Smooth muscle cell (in vitro differentiated cells): ENCODE data around the gene TPM4. TPM values are rescaled to one million over a fixed set of nuclear protein-coding genes. Genes with fewer than 3 reads are reported as not detected.

Source experiments
- DNase-seq: peaks from one replicate; lab custom pipeline; 2025; ENCODE audit not compliant: unreplicated experiment; lab: John Stamatoyannopoulos, UW
- H2AFZ ChIP-seq: fragments of 200-600 bp; sonication (generic); 2 replicates; pipeline ENCODE4 v1.6.0; 2016; ENCODE audit warnings: antibody characterized with exemption, low read depth, mild to moderate bottlenecking
- H3F3A ChIP-seq: fragments of 200-600 bp; sonication (generic); 2 replicates; pipeline ENCODE4 v1.6.0; 2017; ENCODE audit warnings: antibody characterized with exemption, low read depth
- H3K27ac ChIP-seq: fragments of 200-600 bp; sonication (generic); 2 replicates; pipeline ENCODE4 v1.5.1; 2016; ENCODE audit warnings: low read depth, mild to moderate bottlenecking
- H3K27me3 ChIP-seq: fragments of 200-600 bp; sonication (generic); 2 replicates; pipeline ENCODE4 v1.6.1; 2016; ENCODE audit warnings: low read depth, mild to moderate bottlenecking
- H3K36me3 ChIP-seq: fragments of 200-600 bp; sonication (generic); 2 replicates; pipeline ENCODE4 v1.5.1; 2016; ENCODE audit warnings: low read depth
- H3K4me1 ChIP-seq: fragments of 200-600 bp; sonication (generic); 2 replicates; pipeline ENCODE4 v1.5.1; 2016; ENCODE audit warnings: low read depth
- H3K4me2 ChIP-seq: fragments of 200-600 bp; sonication (generic); 2 replicates; pipeline ENCODE4 v1.6.0; 2016; ENCODE audit warnings: mild to moderate bottlenecking
- H3K4me3 ChIP-seq: fragments of 200-600 bp; sonication (generic); 2 replicates; pipeline ENCODE4 v1.5.1; 2016; ENCODE audit warnings: mild to moderate bottlenecking
- H3K79me2 ChIP-seq: fragments of 200-600 bp; sonication (generic); 2 replicates; pipeline ENCODE4 v1.6.0; 2016; ENCODE audit warnings: low read depth, mild to moderate bottlenecking
- H3K9ac ChIP-seq: fragments of 200-600 bp; sonication (generic); 2 replicates; pipeline ENCODE4 v1.6.0; 2016; ENCODE audit warnings: low read depth
- H3K9me3 ChIP-seq: fragments of 200-600 bp; sonication (generic); replicated peaks from 2 replicates; pipeline ENCODE4 v1.5.1; 2016; ENCODE audit warnings: low read depth
- H4K20me1 ChIP-seq: fragments of 200-600 bp; sonication (generic); 2 replicates; pipeline ENCODE4 v1.6.0; 2016; ENCODE audit warnings: low read depth
- CTCF ChIP-seq: fragments of 200-600 bp; sonication (generic); IDR thresholded peaks from 2 replicates; pipeline ENCODE4 v1.5.1; 2017; ENCODE audit warnings: borderline replicate concordance, mild to moderate bottlenecking, antibody characterized with exemption; ENCODE audit not compliant: insufficient read depth, poor library complexity, severe bottlenecking
- WGBS: methylation state at CpG from one replicate; pipeline ENCODE4 v1.1.7; 2016; ENCODE audit warnings: low lambda C conversion rate; 5-methylcytosine and 5-hydroxymethylcytosine counted together
- polyA plus RNA-seq: library from polyadenylated mRNA; unstranded; fragments of >200 nt; fragmentation: Nextera tagmentation; extraction: Ambion mirVana; gene quantifications from 2 replicates; pipeline ENCODE4 v1.2.1, GENCODE V29; 2016
- total RNA-seq: library from RNA; depleted of rRNA; stranded (reverse); fragments of >200 nt; gene quantifications from 2 replicates; pipeline ENCODE4 v1.2.3, GENCODE V29; 2014

The TPM4 gene
- total and polyA plus RNA-seq, 2 experiments from 2014 or later, result 1,070 to 1,074 TPM

DNA sequence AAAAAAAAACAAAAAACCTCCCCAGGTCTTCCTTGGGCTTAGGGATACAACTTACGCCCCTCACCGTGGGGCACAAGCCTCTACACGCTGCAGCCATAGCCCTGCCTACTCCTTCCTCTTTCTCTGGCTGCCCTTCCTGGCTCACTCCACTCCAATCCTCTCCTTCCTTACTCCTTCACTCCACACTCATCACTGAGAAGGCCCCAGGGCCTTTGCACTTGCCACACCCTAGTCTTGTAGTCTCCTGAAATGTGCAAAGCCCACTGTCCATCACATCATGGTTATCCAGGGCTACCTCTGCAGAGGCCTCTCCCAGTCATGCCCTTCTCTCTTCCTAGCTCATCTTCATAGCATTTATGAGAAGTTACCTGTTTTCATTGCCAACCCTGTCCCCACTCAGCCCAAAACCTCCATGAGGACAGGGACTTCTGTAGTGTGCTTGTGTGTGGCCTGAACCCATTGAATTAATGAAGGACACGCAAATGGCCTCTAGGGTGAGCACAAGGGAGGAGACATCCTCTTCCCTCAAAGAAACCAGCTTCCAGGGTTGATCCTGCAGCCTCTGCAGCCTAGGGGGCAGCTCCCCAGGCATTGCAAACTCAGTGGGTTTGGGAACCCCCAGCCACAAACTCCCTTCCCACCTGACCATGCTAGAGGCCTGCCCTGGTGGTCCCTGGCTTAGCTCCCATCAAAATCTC is 59.3 kb downstream of the TPM4 start:
- no peak for TF ChIP-seq CTCF
- H3K79me2 ChIP-seq, result no peaks in the 10 kb centered on the region
- no peaks in the 10 kb centered on the region for H3K27me3 ChIP-seq
- H3K4me2 ChIP-seq, result no peak overlapping the region
- no peaks in the 10 kb centered on the region for H3F3A ChIP-seq
- DNase-seq, result no peak
- 91% methylated on average over 4 of the region's 4 CpGs for WGBS
- no peaks in the 10 kb centered on the region for H3K4me1 ChIP-seq
- peaks cover 10% of the 10 kb centered on the region for H3K36me3 ChIP-seq
- H3K27ac ChIP-seq, result no peak overlapping the region
- H3K9ac ChIP-seq, result no peak overlapping the region
- no peak overlapping the region for H3K4me3 ChIP-seq
- H3K9me3 ChIP-seq, result no peaks in the 10 kb centered on the region
- H4K20me1 ChIP-seq, result peaks cover 3% of the 10 kb centered on the region
- no peak overlapping the region for H2AFZ ChIP-seq

- 75% methylated on average over 16 of the region's 16 CpGs for WGBS
- Histone ChIP-seq H3K27me3 (no peaks in the 10 kb centered on the region), H3K79me2 (no peaks in the 10 kb centered on the region), H3K4me3 (no peak overlapping the region), H3K9ac (no peak overlapping the region), H3K9me3 (no peaks in the 10 kb centered on the region), H3K36me3 (peaks cover 10% of the 10 kb centered on the region), H3K27ac (no peak overlapping the region), H2AFZ (no peak overlapping the region), H3K4me2 (no peak overlapping the region), H3K4me1 (no peaks in the 10 kb centered on the region), H4K20me1 (peaks cover under 1% of the 10 kb centered on the region), H3F3A (no peaks in the 10 kb centered on the region)
- TF ChIP-seq CTCF, result no peak
- no peak for DNase-seq
Measured at GRCh38 chr19:16136185-16136999, 60.1 kb downstream of the TPM4 start.

GRCh38 chr19:16139752-16140151 is 63.5 kb downstream of the TPM4 start:
- TF ChIP-seq CTCF, result no peak
- Histone ChIP-seq H3K4me2 (no peak overlapping the region), H3K9me3 (no peaks in the 10 kb centered on the region), H3K27ac (no peak overlapping the region), H3K27me3 (no peaks in the 10 kb centered on the region), H3K9ac (no peak overlapping the region), H3K79me2 (no peaks in the 10 kb centered on the region), H2AFZ (no peak overlapping the region), H3F3A (no peaks in the 10 kb centered on the region), H4K20me1 (no peaks in the 10 kb centered on the region), H3K36me3 (no peaks in the 10 kb centered on the region), H3K4me1 (no peaks in the 10 kb centered on the region), H3K4me3 (no peak overlapping the region)
- WGBS, result 89% methylated on average over 13 of the region's 13 CpGs
- DNase-seq, result no peak

GRCh38 chr19:16141043-16141442 is 64.7 kb downstream of the TPM4 start:
- Histone ChIP-seq H4K20me1 (no peaks in the 10 kb centered on the region), H2AFZ (no peak overlapping the region), H3K79me2 (no peaks in the 10 kb centered on the region), H3K9ac (no peak overlapping the region), H3K4me3 (no peak overlapping the region), H3K27me3 (no peaks in the 10 kb centered on the region), H3K27ac (no peak overlapping the region), H3K9me3 (no peaks in the 10 kb centered on the region), H3K4me1 (no peaks in the 10 kb centered on the region), H3F3A (no peaks in the 10 kb centered on the region), H3K36me3 (no peaks in the 10 kb centered on the region), H3K4me2 (no peak overlapping the region)
- no peak for TF ChIP-seq CTCF
- no peak for DNase-seq
- WGBS, result 74% methylated on average over 4 of the region's 4 CpGs
